Measurements from ENCODE around the gene SLC39A6. TPM values are rescaled to one million over a fixed set of nuclear protein-coding genes. Genes with fewer than 3 reads are reported as not detected.

SLC39A6 gene
- total RNA-seq, 1 experiment from 2014 or later, result 70.5 TPM

DNA sequence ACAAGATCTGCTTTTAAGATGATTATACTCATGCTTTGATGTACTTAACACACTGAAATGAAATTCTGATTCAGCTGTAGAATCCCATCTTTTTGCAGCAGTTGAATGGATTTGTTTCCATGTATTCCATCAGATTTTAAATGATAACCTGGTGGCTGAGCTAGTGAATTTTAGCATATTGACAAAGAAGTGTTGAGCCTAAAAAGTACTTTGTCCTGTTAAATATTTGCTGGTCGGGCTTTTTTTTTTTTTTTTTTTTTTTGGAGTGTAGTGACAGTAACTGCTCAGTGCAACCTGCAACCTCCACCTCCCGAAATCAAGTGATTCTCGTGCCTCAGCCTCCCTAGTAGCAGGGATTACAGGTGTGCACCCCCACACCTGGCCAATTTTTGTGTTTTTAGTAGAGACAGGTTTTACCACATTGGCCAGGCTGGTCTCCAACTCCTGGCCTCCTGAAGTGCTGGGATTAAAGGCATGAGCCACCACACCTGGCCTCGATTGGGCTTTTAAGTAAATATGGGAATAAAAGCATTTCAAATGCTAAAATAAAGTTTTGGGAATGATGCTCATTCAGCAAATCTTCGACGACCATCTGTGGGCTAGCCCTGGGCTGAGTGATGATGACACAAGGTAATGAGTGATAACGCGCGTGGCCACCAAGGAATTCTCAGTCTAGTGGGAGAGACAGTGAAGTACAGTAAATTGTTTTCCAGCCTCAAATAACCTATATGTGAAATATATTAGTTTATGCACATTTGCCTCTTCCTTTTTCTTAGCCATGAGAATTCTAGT is 2.7 kb upstream of the SLC39A6 start:
- Histone ChIP-seq H3K9me2 (ENCODE audit: insufficient read depth) (no peaks in the 10 kb centered on the region), H3K79me2 (ENCODE audit: insufficient read depth, low read length) (peaks cover 94% of the 10 kb centered on the region), H3K4me2 (ENCODE audit: low read length) (peak overlapping the region; percentile 99), H4K20me1 (ENCODE audit: insufficient read depth) (0 out of 2 replicates have a peak, but pooled peaks cover 6% of the 10 kb centered on the region), H3K9me3 (ENCODE audit: control insufficient read depth in 1 of 2, insufficient read depth in 1 of 2, low read depth in 1 of 2, low read length in 2 of 2) (no peaks in the 10 kb centered on the region), H3K9ac (ENCODE audit: low read length) (no peak overlapping the region), H3K27me3 (ENCODE audit: insufficient read depth, low read length) (no peaks in the 10 kb centered on the region), H3K27ac (ENCODE audit: low read depth, low read length) (no peak overlapping the region), H3K4me1 (ENCODE audit: control insufficient read depth in 1 of 2, insufficient read depth in 2 of 2, low read length in 2 of 2) (peaks cover 12 to 22% of the 10 kb centered on the region in 2 experiments), H2AFZ (ENCODE audit: low read depth, low read length, poor library complexity, severe bottlenecking) (no peak overlapping the region), H3K36me3 (ENCODE audit: control insufficient read depth in 1 of 2, insufficient read depth in 2 of 2, low read length in 2 of 2) (peaks cover 12 to 13% of the 10 kb centered on the region in 2 experiments; a peak in 3 of 4 replicates), H3K4me3 (replicated peaks in 1 of 2; ENCODE audit: low read depth in 1 of 2, low read length in 2 of 2) (no peak overlapping the region)
- CTCF ChIA-PET, result no interaction called here
- no peak for TF ChIP-seq JUND (IDR thresholded peaks at IDR 0.05)
- ATAC-seq, result no peak
- BruUV-seq (replicated peaks), result no TSS peak
- POLR2A ChIA-PET, result no interaction called here
- no peak for DNase-seq (ENCODE audit: low read depth, low spot score)
- intact Hi-C loops (cut with micrococcal nuclease), result no loop called here
- RAD21 ChIA-PET (ENCODE audit: low non-redundant PET in 1 of 2, low total read pairs in 2 of 2, uncharacterized antibody in 2 of 2, unreplicated experiment in 2 of 2), result no interaction called here

DNA sequence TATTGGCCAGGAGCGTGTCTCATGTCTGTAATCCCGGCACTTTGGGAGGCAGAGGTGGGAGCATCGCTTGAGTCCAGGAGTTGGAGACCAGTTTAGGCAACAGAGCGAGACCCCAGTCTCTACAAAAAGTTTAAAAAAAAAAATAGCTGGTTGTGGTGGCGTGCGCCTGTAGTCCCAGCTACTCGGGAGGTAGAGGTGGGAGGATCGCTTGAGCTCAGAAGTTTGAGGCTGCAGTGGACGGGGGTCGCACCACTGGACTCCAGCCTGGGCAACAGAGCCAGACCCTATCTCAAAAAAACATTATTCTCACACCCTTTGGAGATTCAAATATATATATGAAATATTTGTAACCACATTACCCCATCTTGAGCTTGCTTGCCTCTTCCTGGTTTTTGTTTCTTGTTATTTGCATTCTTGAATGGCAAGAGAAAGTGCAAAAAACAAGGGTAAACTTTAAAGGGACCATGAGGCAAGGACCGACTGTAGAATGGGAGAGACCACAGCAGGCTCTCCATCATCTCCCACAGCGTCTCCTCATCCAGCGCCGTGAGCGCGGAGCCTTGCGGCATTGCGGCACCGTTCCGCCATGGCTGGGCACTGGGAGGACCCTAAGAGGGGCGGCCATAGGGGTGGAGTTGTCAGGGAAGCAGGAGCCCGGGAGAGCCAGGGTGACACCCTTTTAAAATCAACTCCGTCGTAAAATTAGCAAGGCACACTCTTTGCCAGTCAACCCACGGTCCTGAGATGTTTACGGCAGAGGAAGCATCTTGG is 1.9 kb upstream of the SLC39A6 start:
- peaks cover 12 to 22% of the 10 kb centered on the region in 2 experiments for H3K4me1 ChIP-seq (ENCODE audit: control insufficient read depth in 1 of 2, insufficient read depth in 2 of 2, low read length in 2 of 2)
- H3K4me3 ChIP-seq (replicated peaks in 1 of 2; ENCODE audit: low read depth in 1 of 2, low read length in 2 of 2), result peak overlapping the region; percentile 87 to 98
- H3K36me3 ChIP-seq (ENCODE audit: control insufficient read depth in 1 of 2, insufficient read depth in 2 of 2, low read length in 2 of 2), result peaks cover 5 to 7% of the 10 kb centered on the region in 2 experiments; a peak in 2 of 4 replicates
- intact Hi-C loops (cut with micrococcal nuclease), result no loop called here
- H3K27me3 ChIP-seq (ENCODE audit: insufficient read depth, low read length), result no peaks in the 10 kb centered on the region
- TF ChIP-seq SP1 (IDR thresholded peaks at IDR 0.05; ENCODE audit: low read depth), result no peak
- no peak for TF ChIP-seq EZH2 (IDR thresholded peaks at IDR 0.05)
- TF ChIP-seq ZFX (IDR thresholded peaks at IDR 0.05), result no peak
- no peak for TF ChIP-seq SRF (IDR thresholded peaks at IDR 0.05; ENCODE audit: low read depth)
- no peak for TF ChIP-seq YY1 (IDR thresholded peaks at IDR 0.05; ENCODE audit: extremely low read depth, insufficient replicate concordance, low read depth, low read length)
- TF ChIP-seq RAD21 (IDR thresholded peaks at IDR 0.05; ENCODE audit: low read depth), result no peak
- TF ChIP-seq, protein P1, sequence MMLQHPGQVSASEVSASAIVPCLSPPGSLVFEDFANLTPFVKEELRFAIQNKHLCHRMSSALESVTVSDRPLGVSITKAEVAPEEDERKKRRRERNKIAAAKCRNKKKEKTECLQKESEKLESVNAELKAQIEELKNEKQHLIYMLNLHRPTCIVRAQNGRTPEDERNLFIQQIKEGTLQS (IDR thresholded peaks at IDR 0.05), result no peak
- no peak for TF ChIP-seq CBX3 (IDR thresholded peaks at IDR 0.05; ENCODE audit: low read depth)
- TF ChIP-seq POLR2A (IDR thresholded peaks at IDR 0.05; ENCODE audit: borderline replicate concordance, extremely low read depth, insufficient read depth, insufficient read length), result no peak
- TF ChIP-seq, protein P2, sequence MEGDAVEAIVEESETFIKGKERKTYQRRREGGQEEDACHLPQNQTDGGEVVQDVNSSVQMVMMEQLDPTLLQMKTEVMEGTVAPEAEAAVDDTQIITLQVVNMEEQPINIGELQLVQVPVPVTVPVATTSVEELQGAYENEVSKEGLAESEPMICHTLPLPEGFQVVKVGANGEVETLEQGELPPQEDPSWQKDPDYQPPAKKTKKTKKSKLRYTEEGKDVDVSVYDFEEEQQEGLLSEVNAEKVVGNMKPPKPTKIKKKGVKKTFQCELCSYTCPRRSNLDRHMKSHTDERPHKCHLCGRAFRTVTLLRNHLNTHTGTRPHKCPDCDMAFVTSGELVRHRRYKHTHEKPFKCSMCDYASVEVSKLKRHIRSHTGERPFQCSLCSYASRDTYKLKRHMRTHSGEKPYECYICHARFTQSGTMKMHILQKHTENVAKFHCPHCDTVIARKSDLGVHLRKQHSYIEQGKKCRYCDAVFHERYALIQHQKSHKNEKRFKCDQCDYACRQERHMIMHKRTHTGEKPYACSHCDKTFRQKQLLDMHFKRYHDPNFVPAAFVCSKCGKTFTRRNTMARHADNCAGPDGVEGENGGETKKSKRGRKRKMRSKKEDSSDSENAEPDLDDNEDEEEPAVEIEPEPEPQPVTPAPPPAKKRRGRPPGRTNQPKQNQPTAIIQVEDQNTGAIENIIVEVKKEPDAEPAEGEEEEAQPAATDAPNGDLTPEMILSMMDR (IDR thresholded peaks at IDR 0.05 in 2 of 3, conservative IDR thresholded peaks at IDR 0.05 in 1 of 3; ENCODE audit: borderline replicate concordance in 1 of 3, insufficient read depth in 1 of 3, low read depth in 2 of 3, low read length in 2 of 3), result no peak
- no peak for TF ChIP-seq FOSL1 (IDR thresholded peaks at IDR 0.05; ENCODE audit: low read depth)
- no peak for TF ChIP-seq EZH2phosphoT487 (IDR thresholded peaks at IDR 0.05; ENCODE audit: borderline replicate concordance)
- no peak for TF ChIP-seq SIN3A (IDR thresholded peaks at IDR 0.05; ENCODE audit: low read depth)
- TF ChIP-seq ZNF274 (IDR thresholded peaks at IDR 0.05; ENCODE audit: low read depth, low read length), result no peak
- no peak for ATAC-seq
- ChIA-PET CTCF (no interaction called here), POLR2A (no interaction called here), RAD21 (ENCODE audit: low non-redundant PET in 1 of 2, low total read pairs in 2 of 2, uncharacterized antibody in 2 of 2, unreplicated experiment in 2 of 2) (no interaction called here)
- no TSS peak for BruUV-seq (replicated peaks)
- peak overlapping the region; percentile 85 for H3K9ac ChIP-seq (ENCODE audit: low read length)
- peak overlapping the region; percentile 99 for H3K4me2 ChIP-seq (ENCODE audit: low read length)
- H3K9me2 ChIP-seq (ENCODE audit: insufficient read depth), result no peaks in the 10 kb centered on the region
- no peak overlapping the region for H2AFZ ChIP-seq (ENCODE audit: low read depth, low read length, poor library complexity, severe bottlenecking)
- DNase-seq (ENCODE audit: low read depth, low spot score), result no peak
- H3K9me3 ChIP-seq (ENCODE audit: control insufficient read depth in 1 of 2, insufficient read depth in 1 of 2, low read depth in 1 of 2, low read length in 2 of 2), result no peaks in the 10 kb centered on the region
- peaks cover 93% of the 10 kb centered on the region for H3K79me2 ChIP-seq (ENCODE audit: insufficient read depth, low read length)
- H4K20me1 ChIP-seq (ENCODE audit: insufficient read depth), result 0 out of 2 replicates have a peak, but pooled peaks cover 6% of the 10 kb centered on the region
- H3K27ac ChIP-seq (ENCODE audit: low read depth, low read length), result no peak overlapping the region

Data from HCT116 (cell line).